Lower leg skin (tissue), 4 donors: ENCODE results near the gene ARHGAP35. TPM values are rescaled to one million over a fixed set of nuclear protein-coding genes. Genes with fewer than 3 reads are reported as not detected.

Experiments
- DNase-seq, 2 donors: peaks; one replicate each; pipeline ENCODE4 v3.0.0-alpha.2; 2019; ENCODE audit warnings: low spot score in 2 of 2
- H3K4me3 ChIP-seq: fragments of 200-600 bp; sonication (generic); 2 replicates; pipeline ENCODE4 v1.5.1; 2017; ENCODE audit warnings: mild to moderate bottlenecking, low read depth; ENCODE audit not compliant: poor library complexity, severe bottlenecking
- POLR2A ChIP-seq, 2 donors: fragments of 450-650 bp; IDR thresholded peaks; one replicate each; pipeline ENCODE4 v1.6.1; 2016 to 2017; ENCODE audit warnings: antibody characterized with exemption in 2 of 2, mild to moderate bottlenecking in 1 of 2, moderate library complexity in 1 of 2
- WGBS, 2 donors: methylation state at CpG; one replicate each; pipeline ENCODE4 v1.1.5; 2018; 5-methylcytosine and 5-hydroxymethylcytosine counted together
- intact Hi-C: fragments of 100-400 bp; cut with DNase I; formaldehyde crosslinking; loops from one replicate; pipeline ENCODE4 v1.15.0; 2023; ENCODE audit warnings: low total_unique reads
- total RNA-seq, 4 donors: library from RNA; depleted of rRNA; stranded (reverse); fragments of >200 nt; gene quantifications; one replicate each; pipeline ENCODE4 v1.1.0, GENCODE V29; 2016
- TF ChIP-seq, protein P1 (sequence below), 3 donors: fragments of 450-650 bp; IDR thresholded peaks; one replicate each; pipeline ENCODE4 v1.5.1; 2016; ENCODE audit warnings: antibody characterized with exemption in 3 of 3, mild to moderate bottlenecking in 3 of 3, moderate library complexity in 2 of 3

The ARHGAP35 gene
- total RNA-seq, 4 donors from 2014 or later, result 19.4 to 43.6 (median 40.1) TPM

DNA sequence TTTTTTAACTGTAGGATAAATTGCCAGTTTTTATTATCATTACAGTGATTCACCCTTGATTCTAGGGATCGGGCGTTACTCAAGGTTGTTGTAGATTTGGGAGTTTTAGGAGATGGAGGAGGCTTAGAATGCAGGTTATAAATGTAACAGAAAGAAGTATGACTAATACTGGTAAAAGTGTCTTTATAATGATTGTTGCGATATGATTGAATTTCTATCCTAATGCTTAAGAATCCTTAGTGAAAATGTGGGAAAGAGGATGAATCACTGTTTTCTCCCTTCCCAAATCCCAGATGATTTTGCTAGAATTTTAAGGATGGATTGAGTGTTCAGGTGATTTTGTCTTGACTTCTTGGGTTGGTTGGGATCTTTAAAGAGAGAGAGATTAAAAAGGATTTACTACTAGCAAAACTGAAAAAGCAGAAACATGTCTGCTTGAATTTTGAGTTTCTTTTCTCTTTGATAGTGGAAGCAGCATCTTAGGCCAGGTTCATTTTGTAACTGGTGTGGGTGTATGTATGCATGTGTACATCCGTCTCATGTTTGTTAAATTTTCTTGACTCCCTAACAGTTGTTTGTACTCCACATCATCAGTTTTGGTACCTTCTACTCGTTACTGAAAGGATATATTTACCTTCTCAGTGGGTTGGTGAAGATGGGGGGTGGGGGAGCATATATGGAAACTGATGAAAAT is 25.9 kb downstream of the ARHGAP35 start:
- TF ChIP-seq POLR2A (IDR thresholded peaks at IDR 0.05), result no peak
- TF ChIP-seq, protein P1, sequence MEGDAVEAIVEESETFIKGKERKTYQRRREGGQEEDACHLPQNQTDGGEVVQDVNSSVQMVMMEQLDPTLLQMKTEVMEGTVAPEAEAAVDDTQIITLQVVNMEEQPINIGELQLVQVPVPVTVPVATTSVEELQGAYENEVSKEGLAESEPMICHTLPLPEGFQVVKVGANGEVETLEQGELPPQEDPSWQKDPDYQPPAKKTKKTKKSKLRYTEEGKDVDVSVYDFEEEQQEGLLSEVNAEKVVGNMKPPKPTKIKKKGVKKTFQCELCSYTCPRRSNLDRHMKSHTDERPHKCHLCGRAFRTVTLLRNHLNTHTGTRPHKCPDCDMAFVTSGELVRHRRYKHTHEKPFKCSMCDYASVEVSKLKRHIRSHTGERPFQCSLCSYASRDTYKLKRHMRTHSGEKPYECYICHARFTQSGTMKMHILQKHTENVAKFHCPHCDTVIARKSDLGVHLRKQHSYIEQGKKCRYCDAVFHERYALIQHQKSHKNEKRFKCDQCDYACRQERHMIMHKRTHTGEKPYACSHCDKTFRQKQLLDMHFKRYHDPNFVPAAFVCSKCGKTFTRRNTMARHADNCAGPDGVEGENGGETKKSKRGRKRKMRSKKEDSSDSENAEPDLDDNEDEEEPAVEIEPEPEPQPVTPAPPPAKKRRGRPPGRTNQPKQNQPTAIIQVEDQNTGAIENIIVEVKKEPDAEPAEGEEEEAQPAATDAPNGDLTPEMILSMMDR (IDR thresholded peaks at IDR 0.05), result no peak
- no peak overlapping the region for H3K4me3 ChIP-seq
- intact Hi-C loops, result no loop called here
- DNase-seq, result no peak
- WGBS, 2 donors, result 83 to 86% methylated on average over 5 of the region's 5 CpGs

GRCh38 chr19:46887240-46887782 is 26.5 kb downstream of the ARHGAP35 start:
- TF ChIP-seq, protein P1 (IDR thresholded peaks at IDR 0.05), result no peak
- no peak for TF ChIP-seq POLR2A (IDR thresholded peaks at IDR 0.05)
- WGBS, 2 donors, result 94% methylated on average over 5 of the region's 5 CpGs
- DNase-seq, result no peak
- intact Hi-C loops, result no loop called here
- no peak overlapping the region for H3K4me3 ChIP-seq

- no peak for TF ChIP-seq POLR2A (IDR thresholded peaks at IDR 0.05)
- TF ChIP-seq, protein P1 (IDR thresholded peaks at IDR 0.05), result peak in 1 of 3 donors; percentile 50
- DNase-seq, result no peak
- 29 to 37% methylated on average over 3 of the region's 3 CpGs for WGBS, 2 donors
- H3K4me3 ChIP-seq, result no peak overlapping the region
- intact Hi-C loops, result no loop called here
Measured at GRCh38 chr19:46890423-46891170, 29.8 kb downstream of the ARHGAP35 start.

GRCh38 chr19:46892252-46893179 is 31.7 kb downstream of the ARHGAP35 start:
- no peak overlapping the region for H3K4me3 ChIP-seq
- intact Hi-C loops, result no loop called here
- DNase-seq, result no peak
- WGBS, 2 donors, result 88 to 94% methylated on average over 11 of the region's 11 CpGs
- TF ChIP-seq POLR2A (IDR thresholded peaks at IDR 0.05), result no peak
- TF ChIP-seq, protein P1 (IDR thresholded peaks at IDR 0.05), result no peak

- intact Hi-C loops, result no loop called here
- H3K4me3 ChIP-seq, result no peak overlapping the region
- DNase-seq, result peak in 1 of 2 donors; percentile 59
- 91 to 94% methylated on average over 10 of the region's 10 CpGs for WGBS, 2 donors
- TF ChIP-seq POLR2A (IDR thresholded peaks at IDR 0.05), result no peak
- TF ChIP-seq, protein P1 (IDR thresholded peaks at IDR 0.05), result no peak
Measured at GRCh38 chr19:46896076-46896794, 35.4 kb downstream of the ARHGAP35 start.
